Stimulated activated naive B cell treated with anti-CD40 and anti-IgM and Interleukin-4, amounts not matched to agents 10 μg/mL and 1 μg/mL and 100 μg/mL, for 72 hours (primary cell): ENCODE measurements around the gene U2SURP.
"Not testable (repeated sequence)": the region's sequence is repeated elsewhere in the genome, so short reads cannot be mapped to it uniquely, and the experiment has no call there.

Source experiments
- ATAC-seq, 2 donors: fragments of 150-1000 bp; cut with Tn5 transposase; replicated peaks; 2 replicates each; pipeline ENCODE4 v1.10.0; 2021; ENCODE audit warnings: moderate library complexity in 1 of 2
- DNase-seq: peaks from one replicate; pipeline ENCODE4 v3.0.0; 2021
- H3K27ac Mint-ChIP-seq: one replicate; pipeline ENCODE4 v1.8.0; 2022; ENCODE audit warnings: mild to moderate bottlenecking, mixed read lengths
- H3K27me3 Mint-ChIP-seq, 2 donors: one replicate each; pipeline ENCODE4 v1.8.0; 2022; ENCODE audit warnings: mixed read lengths in 2 of 2
- H3K36me3 Mint-ChIP-seq, 2 donors: one replicate each; pipeline ENCODE4 v1.8.0; 2022; ENCODE audit warnings: mixed read lengths in 2 of 2, mild to moderate bottlenecking in 1 of 2
- H3K4me1 Mint-ChIP-seq, 2 donors: one replicate each; pipeline ENCODE4 v1.8.0; 2022; ENCODE audit warnings: mixed read lengths in 2 of 2, mild to moderate bottlenecking in 1 of 2
- H3K4me3 Mint-ChIP-seq, 2 donors: one replicate each; pipeline ENCODE4 v1.8.0; 2022; ENCODE audit warnings: mild to moderate bottlenecking in 2 of 2, mixed read lengths in 2 of 2, moderate library complexity in 1 of 2
- H3K9me3 Mint-ChIP-seq, 2 donors: one replicate each; pipeline ENCODE4 v1.8.0; 2022; ENCODE audit warnings: mixed read lengths in 2 of 2, mild to moderate bottlenecking in 1 of 2

U2SURP gene

GRCh38 chr3:143060906-143061305 is 59.5 kb downstream of the U2SURP start:
- peaks cover 7% of the 10 kb centered on the region in 2 donors for H3K4me1 Mint-ChIP-seq
- H3K9me3 Mint-ChIP-seq = no peaks in the 10 kb centered on the region
- no peak overlapping the region for H3K4me3 Mint-ChIP-seq
- no peak overlapping the region for H3K27ac Mint-ChIP-seq
- DNase-seq (no peak), ATAC-seq (peak; percentile 77 to 80)
- no peaks in the 10 kb centered on the region for H3K27me3 Mint-ChIP-seq
- H3K36me3 Mint-ChIP-seq = peaks cover 8 to 21% of the 10 kb centered on the region in 2 donors

- no peak overlapping the region for H3K4me3 Mint-ChIP-seq
- H3K4me1 Mint-ChIP-seq = peaks cover 7% of the 10 kb centered on the region in 2 donors
- no peaks in the 10 kb centered on the region for H3K9me3 Mint-ChIP-seq
- no peak overlapping the region for H3K27ac Mint-ChIP-seq
- ATAC-seq = no peak
- H3K36me3 Mint-ChIP-seq = peaks cover 8 to 9% of the 10 kb centered on the region in 2 donors
- DNase-seq = no peak
- no peaks in the 10 kb centered on the region for H3K27me3 Mint-ChIP-seq
Observed at GRCh38 chr3:143063018-143063417, 61.6 kb downstream of the U2SURP start.

- no peak overlapping the region for H3K27ac Mint-ChIP-seq
- H3K4me1 Mint-ChIP-seq = peaks cover 7% of the 10 kb centered on the region in 2 donors
- no peak overlapping the region for H3K4me3 Mint-ChIP-seq
- no peaks in the 10 kb centered on the region for H3K9me3 Mint-ChIP-seq
- DNase-seq (no peak), ATAC-seq (no peak)
- H3K36me3 Mint-ChIP-seq = peaks cover 3 to 9% of the 10 kb centered on the region in 2 donors
- no peaks in the 10 kb centered on the region for H3K27me3 Mint-ChIP-seq
Observed at GRCh38 chr3:143064777-143065176, 63.4 kb downstream of the U2SURP start.

- DNase-seq (no peak), ATAC-seq (no peak)
- Mint-ChIP-seq H3K27me3 (no peaks in the 10 kb centered on the region), H3K4me3 (no peak overlapping the region), H3K9me3 (no peaks in the 10 kb centered on the region), H3K27ac (no peak overlapping the region), H3K36me3 (peaks cover 3 to 9% of the 10 kb centered on the region in 2 donors), H3K4me1 (peaks cover 7% of the 10 kb centered on the region in 2 donors)
Observed at GRCh38 chr3:143065364-143065763, 64.0 kb downstream of the U2SURP start.

GRCh38 chr3:143066033-143066432 is 64.7 kb downstream of the U2SURP start:
- no peaks in the 10 kb centered on the region for H3K9me3 Mint-ChIP-seq
- no peak overlapping the region for H3K27ac Mint-ChIP-seq
- ATAC-seq = no peak
- no peak for DNase-seq
- peaks cover 3 to 7% of the 10 kb centered on the region in 2 donors for H3K36me3 Mint-ChIP-seq
- no peak overlapping the region for H3K4me3 Mint-ChIP-seq
- H3K27me3 Mint-ChIP-seq = no peaks in the 10 kb centered on the region
- peaks cover 4 to 5% of the 10 kb centered on the region in 2 donors for H3K4me1 Mint-ChIP-seq

GRCh38 chr3:143067201-143067600 is 65.8 kb downstream of the U2SURP start:
- H3K27me3 Mint-ChIP-seq = no peaks in the 10 kb centered on the region
- ATAC-seq (no peak), DNase-seq (no peak)
- H3K4me1 Mint-ChIP-seq = peaks cover 0 to 4% of the 10 kb centered on the region in 2 donors
- H3K4me3 Mint-ChIP-seq = no peak overlapping the region
- H3K36me3 Mint-ChIP-seq = peaks cover 3 to 4% of the 10 kb centered on the region in 2 donors
- H3K9me3 Mint-ChIP-seq = no peaks in the 10 kb centered on the region
- H3K27ac Mint-ChIP-seq = no peak overlapping the region

GRCh38 chr3:143068059-143068458 is 66.7 kb downstream of the U2SURP start:
- H3K4me1 Mint-ChIP-seq = peaks cover 0 to 4% of the 10 kb centered on the region in 2 donors
- no peak overlapping the region for H3K27ac Mint-ChIP-seq
- H3K4me3 Mint-ChIP-seq = no peak overlapping the region
- H3K36me3 Mint-ChIP-seq = peaks cover 0 to 4% of the 10 kb centered on the region in 2 donors
- no peaks in the 10 kb centered on the region for H3K9me3 Mint-ChIP-seq
- H3K27me3 Mint-ChIP-seq = no peaks in the 10 kb centered on the region
- ATAC-seq (no peak), DNase-seq (no peak)

GRCh38 chr3:143070977-143071551 is 69.7 kb downstream of the U2SURP start:
- Mint-ChIP-seq H3K27ac (no peak overlapping the region), H3K27me3 (no peaks in the 10 kb centered on the region), H3K4me3 (no peak overlapping the region), H3K36me3 (no peaks in the 10 kb centered on the region), H3K4me1 (no peaks in the 10 kb centered on the region), H3K9me3 (no peaks in the 10 kb centered on the region)
- no peak for ATAC-seq
- no peak for DNase-seq

- H3K4me1 Mint-ChIP-seq = no peaks in the 10 kb centered on the region
- ATAC-seq (no peak), DNase-seq (no peak)
- no peak overlapping the region for H3K27ac Mint-ChIP-seq
- H3K36me3 Mint-ChIP-seq = no peaks in the 10 kb centered on the region
- H3K27me3 Mint-ChIP-seq = no peaks in the 10 kb centered on the region
- no peak overlapping the region for H3K4me3 Mint-ChIP-seq
- no peaks in the 10 kb centered on the region for H3K9me3 Mint-ChIP-seq
Observed at GRCh38 chr3:143071776-143072175, 70.4 kb downstream of the U2SURP start.

- not testable (repeated sequence) for H3K4me3 Mint-ChIP-seq, H3K27me3 Mint-ChIP-seq, DNase-seq, H3K36me3 Mint-ChIP-seq, H3K4me1 Mint-ChIP-seq, H3K27ac Mint-ChIP-seq, ATAC-seq, H3K9me3 Mint-ChIP-seq
Observed at GRCh38 chr3:143072298-143073020, 71.1 kb downstream of the U2SURP start.

- not testable (repeated sequence) for H3K36me3 Mint-ChIP-seq, H3K9me3 Mint-ChIP-seq, DNase-seq, H3K27ac Mint-ChIP-seq, H3K4me3 Mint-ChIP-seq, ATAC-seq, H3K27me3 Mint-ChIP-seq, H3K4me1 Mint-ChIP-seq
Observed at GRCh38 chr3:143073541-143073940, 72.2 kb downstream of the U2SURP start.

- H3K36me3 Mint-ChIP-seq, H3K9me3 Mint-ChIP-seq, H3K27ac Mint-ChIP-seq, H3K27me3 Mint-ChIP-seq, DNase-seq, H3K4me3 Mint-ChIP-seq, ATAC-seq, H3K4me1 Mint-ChIP-seq: not testable (repeated sequence)
Observed at GRCh38 chr3:143073983-143074382, 72.6 kb downstream of the U2SURP start.

GRCh38 chr3:143078883-143079282 is 77.5 kb downstream of the U2SURP start:
- Mint-ChIP-seq H3K9me3 (no peaks in the 10 kb centered on the region), H3K4me1 (peaks cover 20 to 32% of the 10 kb centered on the region in 2 donors), H3K4me3 (no peak overlapping the region), H3K27me3 (no peaks in the 10 kb centered on the region), H3K36me3 (no peaks in the 10 kb centered on the region), H3K27ac (no peak overlapping the region)
- ATAC-seq (no peak), DNase-seq (no peak)

- Mint-ChIP-seq H3K4me1 (peaks cover 26 to 44% of the 10 kb centered on the region in 2 donors), H3K27ac (no peak overlapping the region), H3K27me3 (no peaks in the 10 kb centered on the region), H3K4me3 (no peak overlapping the region), H3K36me3 (no peaks in the 10 kb centered on the region), H3K9me3 (no peaks in the 10 kb centered on the region)
- ATAC-seq (no peak), DNase-seq (no peak)
Observed at GRCh38 chr3:143080196-143080595, 78.8 kb downstream of the U2SURP start.

GRCh38 chr3:143081365-143081764 is 80.0 kb downstream of the U2SURP start:
- Mint-ChIP-seq H3K4me1 (peaks cover 28 to 46% of the 10 kb centered on the region in 2 donors), H3K4me3 (peak overlapping the region in 1 of 2 donors; percentile 3), H3K36me3 (no peaks in the 10 kb centered on the region), H3K9me3 (no peaks in the 10 kb centered on the region), H3K27ac (peak overlapping the region; percentile 92), H3K27me3 (no peaks in the 10 kb centered on the region)
- DNase-seq (no peak), ATAC-seq (no peak)
